NCI-H2196 treated with DMSO at 0.1 percent for 48 hours (cell line): ENCODE results near the gene TRIM52.

ENCODE experiments used
- DNase-seq: peaks from one replicate; lab custom pipeline; 2025; ENCODE audit not compliant: unreplicated experiment; lab: John Stamatoyannopoulos, UW

The TRIM52 gene

DNA sequence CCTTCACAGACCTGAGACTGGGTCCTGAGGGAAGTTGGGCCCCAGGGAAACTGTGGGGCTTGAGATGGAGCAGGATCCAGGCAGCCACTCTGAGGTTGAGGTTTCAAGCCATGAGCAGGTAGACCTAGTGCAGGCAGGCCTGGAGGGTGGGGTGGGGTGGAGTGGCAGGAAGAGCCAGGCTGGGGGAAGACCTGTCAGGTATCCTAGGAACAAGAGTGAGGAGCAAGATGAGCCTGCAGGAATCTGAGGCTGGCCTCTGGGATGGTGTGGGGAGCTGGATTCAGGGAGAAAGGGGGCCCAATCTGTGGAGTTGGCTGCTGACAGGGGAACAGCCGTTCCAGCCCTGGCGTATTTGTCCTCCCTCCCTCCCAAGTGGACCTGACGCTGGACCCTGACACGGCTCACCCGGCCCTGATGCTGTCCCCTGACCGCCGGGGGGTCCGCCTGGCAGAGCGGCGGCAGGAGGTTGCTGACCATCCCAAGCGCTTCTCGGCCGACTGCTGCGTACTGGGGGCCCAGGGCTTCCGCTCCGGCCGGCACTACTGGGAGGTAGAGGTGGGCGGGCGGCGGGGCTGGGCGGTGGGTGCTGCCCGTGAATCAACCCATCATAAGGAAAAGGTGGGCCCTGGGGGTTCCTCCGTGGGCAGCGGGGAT is 27.0 kb downstream of the TRIM52 start:
- DNase-seq: no peak

DNA sequence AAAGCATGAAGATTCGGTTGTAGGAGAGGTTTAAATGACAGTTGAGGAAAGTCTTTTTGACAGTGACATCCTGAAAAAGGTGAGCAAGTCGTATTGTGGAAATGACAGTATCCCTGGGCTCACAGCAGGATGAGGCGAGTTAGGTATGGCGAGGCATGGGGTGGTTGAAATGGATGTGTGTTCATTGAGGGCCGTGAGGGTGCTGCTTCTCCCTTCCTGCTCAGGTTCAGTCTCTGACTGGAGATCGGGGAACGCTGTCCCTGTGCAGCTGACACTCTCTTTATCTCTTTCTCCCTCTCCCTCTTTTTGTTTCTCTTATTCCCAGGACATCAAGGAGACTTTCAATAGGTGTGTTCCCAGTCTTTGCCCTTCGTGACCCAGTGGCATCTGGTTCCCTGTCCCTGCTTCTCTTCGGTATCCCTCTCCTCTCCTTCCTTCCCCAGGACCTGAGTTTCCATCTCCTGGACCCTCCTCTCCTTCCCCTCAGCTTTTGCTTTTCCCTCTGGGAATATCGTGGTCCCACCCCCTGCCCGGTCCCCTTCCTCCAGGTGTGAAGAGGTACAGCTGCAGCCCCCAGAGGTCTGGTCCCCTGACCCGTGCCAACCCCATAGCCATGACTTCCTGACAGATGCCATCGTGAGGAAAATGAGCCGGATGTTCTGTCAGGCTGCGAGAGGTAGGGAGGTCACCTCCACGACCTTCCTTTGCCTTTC is 27.7 kb downstream of the TRIM52 start:
- no peak for DNase-seq

DNA sequence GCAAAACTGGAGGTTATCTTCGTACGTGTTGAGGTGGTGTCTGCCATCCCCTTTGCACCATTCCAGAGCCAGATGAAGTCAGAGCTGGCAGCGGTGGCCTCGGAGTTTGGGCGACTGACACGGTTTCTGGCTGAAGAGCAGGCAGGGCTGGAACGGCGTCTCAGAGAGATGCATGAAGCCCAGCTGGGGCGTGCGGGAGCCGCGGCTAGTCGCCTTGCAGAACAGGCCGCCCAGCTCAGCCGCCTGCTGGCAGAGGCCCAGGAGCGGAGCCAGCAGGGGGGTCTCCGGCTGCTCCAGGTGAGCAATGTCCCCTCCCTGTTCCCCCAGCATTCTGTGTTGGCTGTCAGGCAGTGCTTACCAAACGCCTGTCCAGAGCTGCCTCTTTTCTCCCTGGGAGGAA is 28.4 kb downstream of the TRIM52 start:
- DNase-seq: no peak

DNA sequence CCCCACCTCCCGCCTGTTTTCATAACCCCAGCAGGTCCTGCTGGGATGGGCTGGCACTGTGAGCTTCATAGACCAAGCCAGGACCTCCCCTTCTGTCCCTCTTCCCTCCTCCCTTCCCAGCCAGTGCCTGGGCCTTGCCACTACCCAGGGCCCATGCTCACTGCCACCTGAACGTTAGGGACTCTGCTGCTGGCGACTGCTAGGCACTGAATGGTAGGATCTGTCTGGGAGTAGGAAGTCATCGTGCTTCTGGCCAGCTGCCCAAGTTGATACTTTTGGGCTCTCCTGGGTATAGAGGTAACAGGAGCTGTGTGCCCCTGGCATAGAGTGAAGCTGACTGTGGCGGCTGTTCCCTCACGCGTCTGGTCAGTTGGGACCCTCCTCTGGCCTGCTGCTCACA is 29.5 kb downstream of the TRIM52 start:
- DNase-seq: no peak

DNA sequence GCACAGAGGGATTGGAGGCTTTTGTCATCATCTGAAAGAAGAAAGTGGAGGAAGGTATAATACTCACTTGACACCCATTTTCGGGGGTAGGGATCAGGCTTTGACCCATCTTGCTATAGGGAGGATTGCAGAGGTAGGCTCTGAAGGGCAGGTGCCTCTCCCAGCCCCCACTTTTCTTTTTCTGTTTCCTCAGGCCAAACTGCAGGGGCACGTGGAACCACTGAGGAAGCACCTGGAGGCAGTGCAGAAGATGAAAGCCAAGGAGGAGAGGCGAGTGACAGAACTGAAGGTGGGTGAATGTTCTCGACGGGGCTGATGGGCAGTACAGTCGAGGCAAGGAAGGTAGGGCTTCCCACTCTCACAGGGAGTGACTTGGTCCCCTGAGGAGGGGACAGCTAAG is 30.4 kb downstream of the TRIM52 start:
- DNase-seq: no peak

DNA sequence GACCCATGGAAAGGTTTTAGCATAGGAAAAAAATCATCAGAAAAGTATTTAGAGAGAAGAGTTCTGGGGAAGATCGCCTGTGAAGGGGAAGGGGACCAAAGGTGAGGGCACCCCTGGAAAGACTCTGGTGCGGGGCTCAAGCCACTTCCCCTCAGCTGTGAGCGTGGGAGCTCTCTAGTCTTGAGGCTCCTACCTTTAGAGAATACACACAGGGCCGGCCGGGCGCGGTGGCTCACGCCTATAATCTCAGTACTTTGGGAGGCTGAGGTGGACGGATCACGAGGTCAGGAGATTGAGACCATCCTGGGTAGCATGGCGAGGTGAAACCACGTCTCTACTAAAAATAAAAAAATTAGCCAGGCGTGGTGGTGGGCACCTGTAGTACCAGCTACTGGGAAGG is 30.9 kb downstream of the TRIM52 start:
- DNase-seq: no peak

DNA sequence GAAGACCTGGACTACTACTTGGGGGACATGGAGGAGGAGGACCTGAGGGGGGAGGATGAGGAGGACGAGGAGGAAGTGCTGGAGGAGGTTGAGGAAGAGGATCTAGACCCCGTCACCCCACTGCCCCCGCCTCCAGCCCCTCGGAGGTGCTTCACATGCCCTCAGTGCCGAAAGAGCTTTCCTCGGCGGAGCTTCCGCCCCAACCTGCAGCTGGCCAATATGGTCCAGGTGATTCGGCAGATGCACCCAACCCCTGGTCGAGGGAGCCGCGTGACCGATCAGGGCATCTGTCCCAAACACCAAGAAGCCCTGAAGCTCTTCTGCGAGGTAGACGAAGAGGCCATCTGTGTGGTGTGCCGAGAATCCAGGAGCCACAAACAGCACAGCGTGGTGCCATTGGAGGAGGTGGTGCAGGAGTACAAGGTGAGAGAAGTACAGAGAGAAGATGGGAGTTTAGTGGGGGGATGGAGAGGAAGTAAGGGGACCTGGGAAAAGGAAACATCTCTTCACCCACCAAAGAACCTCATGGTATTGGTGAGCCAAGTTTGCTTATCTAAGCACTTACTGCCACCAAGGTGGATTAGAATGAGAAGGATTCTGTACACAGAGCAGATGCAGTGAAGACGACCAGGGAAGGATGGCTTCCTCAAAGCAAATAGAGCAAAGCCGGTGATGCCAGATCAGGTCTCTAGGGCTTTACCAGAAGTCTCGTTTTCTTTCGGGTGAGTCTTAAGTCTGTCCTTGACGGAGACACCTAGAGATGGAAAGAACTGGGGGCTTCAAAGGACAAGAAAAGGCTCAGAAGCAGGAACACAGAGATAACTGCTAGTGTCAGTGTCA is 36.3 kb downstream of the TRIM52 start:
- no peak for DNase-seq

DNA sequence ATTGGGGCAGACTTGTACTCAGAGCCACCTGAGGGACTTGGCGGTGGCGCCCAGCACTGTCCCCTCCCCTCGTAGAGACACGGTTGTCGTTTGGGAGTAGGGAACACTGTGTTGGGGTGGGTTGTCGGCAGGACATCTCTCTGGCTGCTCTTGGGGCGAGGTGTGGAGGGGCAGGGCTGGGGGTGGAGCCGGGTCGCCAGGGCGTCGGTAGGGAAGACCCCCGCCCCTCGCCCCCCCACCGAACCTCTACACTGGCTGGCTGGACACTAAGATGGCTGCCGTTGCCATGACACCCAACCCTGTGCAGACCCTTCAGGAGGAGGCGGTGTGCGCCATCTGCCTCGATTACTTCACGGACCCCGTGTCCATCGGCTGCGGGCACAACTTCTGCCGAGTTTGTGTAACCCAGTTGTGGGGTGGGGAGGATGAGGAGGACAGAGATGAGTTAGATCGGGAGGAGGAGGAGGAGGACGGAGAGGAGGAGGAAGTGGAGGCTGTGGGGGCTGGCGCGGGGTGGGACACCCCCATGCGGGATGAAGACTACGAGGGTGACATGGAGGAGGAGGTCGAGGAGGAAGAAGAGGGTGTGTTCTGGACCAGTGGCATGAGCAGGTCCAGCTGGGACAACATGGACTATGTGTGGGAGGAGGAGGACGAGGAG is 37.1 kb downstream of the TRIM52 start:
- DNase-seq: no peak

DNA sequence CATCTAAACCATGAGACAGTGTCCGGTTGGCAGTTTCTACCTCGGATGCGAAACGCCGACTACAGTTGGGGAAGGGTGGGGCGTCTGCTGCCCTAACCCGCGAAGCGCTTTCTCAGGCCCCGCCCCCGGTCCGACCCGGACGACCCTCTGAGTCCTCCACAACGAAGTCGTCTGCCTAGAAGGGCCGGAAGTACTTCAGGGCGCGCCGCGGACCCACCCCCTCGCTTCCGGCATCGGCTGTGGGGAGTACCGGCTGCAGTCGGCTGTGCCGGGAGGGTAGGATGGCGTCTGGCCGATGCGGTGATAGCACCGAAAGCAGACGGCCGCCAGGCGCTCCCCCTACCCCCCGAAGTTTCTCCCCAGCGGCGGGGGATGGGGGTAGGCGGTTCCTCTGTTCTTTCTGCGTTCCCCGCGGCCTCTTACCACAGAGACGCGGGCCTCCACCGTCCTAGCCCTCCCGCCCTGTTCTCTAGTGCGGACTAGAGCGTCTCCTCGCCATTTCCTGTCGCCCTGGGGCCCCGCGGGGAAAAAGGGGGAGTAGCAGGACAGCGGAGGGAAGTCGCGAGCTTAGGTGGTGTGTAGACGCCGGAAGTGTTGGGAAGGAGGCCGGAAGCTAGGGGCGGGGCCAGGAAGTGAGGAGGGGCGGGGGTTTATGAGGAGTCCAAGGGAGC is 37.8 kb downstream of the TRIM52 start, which contains the start of gene TRIM41:
Gene TRIM41, plus strand, starts transcription at position 224 of the 671 bp plus-strand sequence. CDS start 719 bp downstream, outside the sequence.
- DNase-seq: no peak

DNA sequence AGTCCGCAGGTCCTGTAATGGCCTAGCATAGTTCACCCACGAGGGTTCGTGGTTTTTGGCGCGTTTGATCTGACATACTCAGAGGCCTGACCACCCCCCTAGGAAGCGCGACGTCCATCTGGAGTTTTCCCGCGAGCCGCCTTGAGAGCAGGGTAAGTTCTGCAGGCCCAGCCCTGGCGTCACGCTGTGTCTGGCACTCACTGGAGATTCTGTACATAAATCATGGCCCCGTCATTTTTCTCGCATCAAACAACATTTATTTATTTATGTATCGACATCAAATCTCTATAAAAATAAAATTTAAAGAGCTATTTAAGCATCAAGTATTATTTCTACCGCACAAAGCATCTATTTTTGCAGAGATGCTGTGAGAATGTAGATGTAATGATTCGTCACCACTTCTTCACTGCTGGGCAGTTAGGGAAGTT is 38.3 kb downstream of the TRIM52 start:
- DNase-seq: no peak

DNA sequence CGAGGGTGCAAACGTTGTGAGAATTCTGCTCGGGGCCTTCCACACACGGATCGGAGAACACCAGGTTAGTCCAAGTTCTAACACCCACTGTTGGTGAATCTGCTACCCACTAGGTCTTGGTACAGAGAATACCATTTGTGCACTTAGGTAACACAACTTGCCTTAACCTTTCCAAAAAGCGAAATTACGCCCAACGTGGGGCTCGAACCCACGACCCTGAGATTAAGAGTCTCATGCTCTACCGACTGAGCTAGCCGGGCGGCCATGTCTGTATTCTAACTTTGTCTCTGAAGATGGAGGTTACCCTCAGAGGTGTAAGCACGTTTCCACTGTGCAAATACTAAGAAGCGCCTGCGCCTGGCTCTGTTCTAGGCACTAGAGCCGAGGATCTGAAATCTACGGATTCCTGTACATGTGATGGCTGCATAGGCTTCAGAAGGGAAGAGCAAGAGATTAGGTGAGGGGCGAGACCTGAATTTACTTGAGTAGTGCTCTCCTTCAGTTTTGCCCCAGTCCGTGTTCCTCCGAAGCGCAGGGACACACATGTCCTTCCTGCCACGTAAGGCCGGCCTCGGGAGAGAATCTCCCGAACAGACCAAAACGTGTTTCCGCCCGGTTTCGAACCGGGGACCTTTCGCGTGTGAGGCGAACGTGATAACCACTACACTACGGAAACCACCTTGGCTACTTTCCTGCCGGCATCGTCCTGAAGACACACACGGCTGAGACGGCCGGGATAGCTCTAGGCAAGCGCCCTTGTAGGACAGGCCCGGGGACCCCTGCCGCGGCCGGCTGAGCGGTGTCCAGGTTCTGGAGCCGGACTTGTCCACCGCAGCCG is 38.9 kb downstream of the TRIM52 start:
- DNase-seq: no peak

DNA sequence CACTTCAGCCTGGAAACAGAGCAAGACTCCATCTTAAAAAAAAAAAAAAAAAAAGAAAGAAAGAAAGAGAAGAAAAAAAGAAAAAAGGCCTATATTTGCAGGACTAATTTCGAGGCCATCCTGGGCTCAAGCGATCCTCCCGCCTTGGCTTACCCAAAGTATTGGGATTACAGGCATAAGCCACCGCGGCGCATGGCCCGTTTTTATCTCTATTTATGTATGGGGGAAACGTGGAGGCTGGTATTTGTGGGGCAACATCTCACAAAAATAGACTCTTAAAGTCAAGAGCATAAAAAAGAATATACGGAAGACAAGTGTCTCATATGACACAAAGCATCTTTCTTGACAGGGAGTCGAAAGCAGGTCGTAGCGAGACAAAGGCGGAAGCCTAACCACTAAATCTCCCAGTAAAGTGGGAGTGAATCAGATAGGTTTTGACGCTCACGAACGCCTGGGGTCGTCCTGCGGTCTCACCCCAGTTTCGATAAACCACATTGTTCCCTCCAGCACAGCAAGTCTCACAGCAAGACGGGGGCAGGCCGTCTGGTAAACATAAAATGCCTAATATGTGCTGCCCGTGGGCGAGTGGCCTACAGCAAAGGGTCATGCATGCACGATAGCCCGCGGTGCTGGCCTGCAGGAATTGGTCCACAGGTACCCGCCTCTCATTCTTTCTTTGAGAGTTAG is 39.7 kb downstream of the TRIM52 start:
- DNase-seq: no peak

DNA sequence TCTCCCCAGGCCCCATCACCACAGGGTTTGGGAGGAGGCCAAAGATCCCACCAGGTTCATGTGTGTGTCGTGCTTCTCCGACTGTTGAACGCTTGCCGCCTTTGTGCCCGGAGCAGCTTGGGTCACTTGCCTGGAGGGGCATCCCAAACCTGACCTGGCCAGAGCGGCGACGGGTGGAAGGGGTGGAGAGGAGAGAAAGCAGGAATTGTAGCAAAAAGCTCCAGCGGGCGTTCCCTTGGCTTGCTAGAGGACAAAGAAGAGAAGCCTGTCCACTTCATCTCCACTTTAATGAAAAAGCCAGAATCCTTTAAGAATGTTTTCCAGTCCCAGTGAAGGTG is 40.8 kb downstream of the TRIM52 start:
- DNase-seq: no peak

DNA sequence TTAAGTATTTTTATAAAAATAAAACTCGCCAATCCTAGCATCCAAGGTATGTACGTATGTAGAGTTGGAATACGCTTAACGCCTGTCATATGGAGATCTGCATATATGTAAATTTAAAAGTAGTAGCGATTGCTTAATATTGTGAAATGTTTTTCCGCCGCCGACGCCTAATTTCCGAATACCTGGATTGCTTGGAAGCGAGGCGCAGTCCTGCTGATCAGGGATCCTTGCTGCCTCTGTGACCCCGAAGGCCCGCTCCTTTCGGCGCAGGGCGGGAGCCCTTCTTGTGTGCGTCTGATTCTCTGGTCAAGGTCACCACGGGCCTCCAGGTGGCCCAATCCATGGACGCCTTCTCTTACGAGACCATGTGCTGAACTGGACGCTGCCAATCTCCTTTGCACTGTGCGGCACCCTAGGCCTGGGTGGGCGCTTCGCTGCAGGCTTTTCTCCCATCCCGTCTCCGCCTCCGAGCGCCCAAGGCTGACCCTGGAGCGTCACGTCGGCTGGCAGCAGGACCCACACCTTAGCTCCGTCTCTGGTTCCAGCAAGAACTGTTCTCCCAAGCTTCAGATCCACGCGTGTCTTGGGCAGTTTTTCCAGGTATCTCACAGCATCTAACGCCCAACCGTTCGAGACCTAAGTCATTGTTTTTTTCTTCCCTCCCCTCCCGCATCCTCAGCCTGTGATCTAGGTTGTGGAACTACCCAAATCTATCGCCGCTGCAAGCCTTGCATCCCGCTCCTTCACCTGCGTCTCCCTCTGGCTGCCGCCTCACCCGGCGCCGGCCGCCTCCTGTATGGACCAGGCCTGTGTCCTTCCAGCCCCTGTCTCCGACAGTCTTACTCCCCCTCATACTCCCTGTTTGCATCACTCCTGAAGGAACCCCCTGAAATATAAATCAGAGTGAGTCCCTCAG is 41.4 kb downstream of the TRIM52 start:
- no peak for DNase-seq

DNA sequence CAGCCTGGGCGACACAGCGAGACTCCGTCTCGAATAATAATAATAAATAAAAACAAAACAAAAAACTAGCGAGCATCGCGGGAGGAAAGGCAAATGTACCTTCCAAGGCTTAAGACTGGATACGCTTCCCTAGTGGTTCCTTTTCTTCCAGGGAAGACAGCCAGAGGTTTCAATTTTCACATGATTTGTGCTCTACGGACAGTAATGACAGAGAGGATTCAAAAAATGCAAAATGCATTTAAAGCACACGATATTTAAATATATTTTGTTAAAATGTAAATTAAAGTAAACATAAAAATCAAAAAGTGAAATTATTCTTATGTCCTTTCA is 42.2 kb downstream of the TRIM52 start:
- DNase-seq: no peak

DNA sequence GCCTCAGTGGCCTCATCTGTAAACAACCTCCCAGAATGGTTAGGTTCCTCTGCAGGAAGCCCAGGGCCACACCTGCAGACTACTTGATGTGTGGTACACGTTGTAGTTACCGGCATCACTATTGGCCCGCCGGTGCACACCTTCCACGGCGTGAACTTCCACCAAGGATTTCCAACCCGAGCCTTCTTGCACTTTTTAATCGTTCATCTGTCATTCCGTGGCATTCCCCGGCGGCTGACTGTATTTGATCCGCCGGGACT is 43.2 kb downstream of the TRIM52 start:
- DNase-seq: no peak

DNA sequence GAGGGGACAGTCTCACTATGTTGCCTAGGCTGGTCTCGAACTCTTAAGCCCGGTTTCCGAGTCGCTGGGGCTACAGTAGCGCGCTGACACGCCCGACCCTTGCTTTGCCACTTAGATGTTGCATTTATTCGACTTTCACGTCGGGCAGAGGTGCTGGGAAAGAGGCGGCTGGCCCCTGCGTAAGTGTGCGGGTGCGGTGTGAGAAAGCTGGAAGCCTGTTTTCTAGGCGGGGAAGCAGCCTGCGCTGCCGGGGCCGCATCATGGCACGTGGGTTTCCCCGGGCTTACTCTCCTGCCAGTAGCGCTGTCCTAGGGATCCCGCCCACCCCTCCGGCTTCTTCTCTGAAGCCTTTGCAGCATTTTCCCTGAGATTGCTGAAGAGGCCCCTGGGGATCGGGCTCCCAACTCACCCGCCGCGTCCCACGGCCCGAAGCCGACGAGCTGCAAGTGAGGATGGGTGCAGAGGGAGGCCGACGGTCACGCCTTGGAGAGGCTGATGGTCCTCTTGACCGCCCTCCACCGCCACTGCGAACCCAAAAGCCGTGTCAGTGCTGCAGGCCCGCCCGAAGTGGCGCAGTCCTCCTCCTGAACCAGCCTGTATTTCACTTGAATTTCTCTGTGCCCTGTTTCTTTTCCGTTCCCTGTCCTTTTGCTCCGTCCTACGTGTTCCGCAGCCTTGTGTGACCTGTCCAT is 43.7 kb downstream of the TRIM52 start:
- no peak for DNase-seq
